ENCODE results near the gene HHAT.

DNA sequence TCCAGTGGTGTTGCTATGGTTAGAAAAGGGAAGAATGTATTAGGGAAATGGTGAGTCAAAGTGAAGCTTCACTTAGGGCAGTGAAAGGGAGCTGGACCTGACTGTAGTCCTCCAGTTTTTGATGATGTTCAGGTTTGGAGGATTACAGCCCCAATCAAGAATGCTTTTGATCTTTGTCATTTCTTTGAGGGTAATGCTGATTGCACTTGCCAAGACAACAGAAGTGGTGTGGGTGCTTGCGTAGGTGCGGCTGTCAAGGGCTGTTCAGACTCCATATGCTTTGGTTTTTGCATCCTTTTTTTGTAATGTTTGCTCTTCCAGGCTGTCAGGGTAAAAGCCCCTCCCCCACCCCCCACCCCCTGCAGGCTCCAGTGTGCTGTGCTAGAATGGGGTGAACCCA, 38.9 kb downstream of the HHAT start:
- no peak for TF ChIP-seq MAZ (IDR thresholded peaks at IDR 0.05; ENCODE audit: borderline replicate concordance, low read depth, low read length)
- TF ChIP-seq, protein P1, sequence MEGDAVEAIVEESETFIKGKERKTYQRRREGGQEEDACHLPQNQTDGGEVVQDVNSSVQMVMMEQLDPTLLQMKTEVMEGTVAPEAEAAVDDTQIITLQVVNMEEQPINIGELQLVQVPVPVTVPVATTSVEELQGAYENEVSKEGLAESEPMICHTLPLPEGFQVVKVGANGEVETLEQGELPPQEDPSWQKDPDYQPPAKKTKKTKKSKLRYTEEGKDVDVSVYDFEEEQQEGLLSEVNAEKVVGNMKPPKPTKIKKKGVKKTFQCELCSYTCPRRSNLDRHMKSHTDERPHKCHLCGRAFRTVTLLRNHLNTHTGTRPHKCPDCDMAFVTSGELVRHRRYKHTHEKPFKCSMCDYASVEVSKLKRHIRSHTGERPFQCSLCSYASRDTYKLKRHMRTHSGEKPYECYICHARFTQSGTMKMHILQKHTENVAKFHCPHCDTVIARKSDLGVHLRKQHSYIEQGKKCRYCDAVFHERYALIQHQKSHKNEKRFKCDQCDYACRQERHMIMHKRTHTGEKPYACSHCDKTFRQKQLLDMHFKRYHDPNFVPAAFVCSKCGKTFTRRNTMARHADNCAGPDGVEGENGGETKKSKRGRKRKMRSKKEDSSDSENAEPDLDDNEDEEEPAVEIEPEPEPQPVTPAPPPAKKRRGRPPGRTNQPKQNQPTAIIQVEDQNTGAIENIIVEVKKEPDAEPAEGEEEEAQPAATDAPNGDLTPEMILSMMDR (conservative IDR thresholded peaks at IDR 0.05; ENCODE audit: low read depth, low read length), result no peak
- TF ChIP-seq RAD21 (IDR thresholded peaks at IDR 0.05; ENCODE audit: low read length), result no peak
- no peak for TF ChIP-seq POLR2A (IDR thresholded peaks at IDR 0.05; ENCODE audit: low read depth, low read length)
- TF ChIP-seq SMC3 (IDR thresholded peaks at IDR 0.05; ENCODE audit: low read depth, low read length), result no peak
- TF ChIP-seq, protein P2, sequence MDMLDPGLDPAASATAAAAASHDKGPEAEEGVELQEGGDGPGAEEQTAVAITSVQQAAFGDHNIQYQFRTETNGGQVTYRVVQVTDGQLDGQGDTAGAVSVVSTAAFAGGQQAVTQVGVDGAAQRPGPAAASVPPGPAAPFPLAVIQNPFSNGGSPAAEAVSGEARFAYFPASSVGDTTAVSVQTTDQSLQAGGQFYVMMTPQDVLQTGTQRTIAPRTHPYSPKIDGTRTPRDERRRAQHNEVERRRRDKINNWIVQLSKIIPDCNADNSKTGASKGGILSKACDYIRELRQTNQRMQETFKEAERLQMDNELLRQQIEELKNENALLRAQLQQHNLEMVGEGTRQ (IDR thresholded peaks at IDR 0.05; ENCODE audit: low read depth, low read length), result no peak
- no peak for TF ChIP-seq MXI1 (IDR thresholded peaks at IDR 0.05; ENCODE audit: borderline replicate concordance, low read depth, low read length)
- no peak for TF ChIP-seq MAFK (IDR thresholded peaks at IDR 0.05; ENCODE audit: low read depth, low read length)
- no peak for TF ChIP-seq FOS (IDR thresholded peaks at IDR 0.05; ENCODE audit: low read depth, low read length)
- no peak for TF ChIP-seq CEBPB (IDR thresholded peaks at IDR 0.05; ENCODE audit: low read depth, low read length)
- TF ChIP-seq BHLHE40 (IDR thresholded peaks at IDR 0.05; ENCODE audit: low read depth, low read length), result no peak
- no peak for TF ChIP-seq NFE2L2 (IDR thresholded peaks at IDR 0.05; ENCODE audit: low read depth, low read length)
- no peak for TF ChIP-seq RFX5 (IDR thresholded peaks at IDR 0.05; ENCODE audit: low read depth, low read length)
- TF ChIP-seq CHD1 (IDR thresholded peaks at IDR 0.05; ENCODE audit: low read depth, low read length), result no peak
